GM13976 (cell line): ENCODE measurements around the gene RSU1.

Experiments
- DNase-seq: peaks from one replicate; pipeline ENCODE4 v3.0.0; 2012; ENCODE audit warnings: low spot score
- in situ Hi-C: fragments of 300-500 bp; cut with MboI; formaldehyde crosslinking; loops from one replicate; pipeline ENCODE4 v1.12.0; 2022; ENCODE audit warnings: low sequenced_read_pairs, mixed read lengths, inconsistent platforms; ENCODE audit not compliant: unreplicated experiment
- TF ChIP-seq, protein P1 (sequence below): IDR thresholded peaks from 2 replicates; pipeline ENCODE4 v1.5.1; 2012; ENCODE audit warnings: borderline replicate concordance, mild to moderate bottlenecking; ENCODE audit not compliant: insufficient read depth; ENCODE audit errors: extremely low read depth, missing control alignments, control extremely low read depth

RSU1 gene

DNA sequence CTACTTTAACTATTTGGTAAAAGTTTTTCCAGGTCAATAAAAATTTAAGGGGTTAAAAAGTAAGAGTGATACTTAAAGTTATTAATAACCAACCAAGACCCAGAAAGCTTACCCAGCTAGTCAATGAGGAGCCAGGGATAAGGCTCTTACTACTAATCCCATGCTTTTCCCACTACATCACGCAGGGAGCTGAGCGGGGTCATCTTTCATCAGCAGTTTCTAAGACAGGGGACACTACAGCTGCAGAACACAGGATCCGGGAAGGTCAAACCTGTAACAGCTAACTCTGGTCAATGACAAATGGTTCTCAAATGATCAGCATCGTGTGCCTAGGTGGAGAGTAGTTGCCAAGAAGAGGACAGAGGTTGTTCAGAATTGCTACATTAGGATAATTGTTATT, 65.1 kb downstream of the RSU1 start:
- DNase-seq = no peak
- TF ChIP-seq, protein P1, sequence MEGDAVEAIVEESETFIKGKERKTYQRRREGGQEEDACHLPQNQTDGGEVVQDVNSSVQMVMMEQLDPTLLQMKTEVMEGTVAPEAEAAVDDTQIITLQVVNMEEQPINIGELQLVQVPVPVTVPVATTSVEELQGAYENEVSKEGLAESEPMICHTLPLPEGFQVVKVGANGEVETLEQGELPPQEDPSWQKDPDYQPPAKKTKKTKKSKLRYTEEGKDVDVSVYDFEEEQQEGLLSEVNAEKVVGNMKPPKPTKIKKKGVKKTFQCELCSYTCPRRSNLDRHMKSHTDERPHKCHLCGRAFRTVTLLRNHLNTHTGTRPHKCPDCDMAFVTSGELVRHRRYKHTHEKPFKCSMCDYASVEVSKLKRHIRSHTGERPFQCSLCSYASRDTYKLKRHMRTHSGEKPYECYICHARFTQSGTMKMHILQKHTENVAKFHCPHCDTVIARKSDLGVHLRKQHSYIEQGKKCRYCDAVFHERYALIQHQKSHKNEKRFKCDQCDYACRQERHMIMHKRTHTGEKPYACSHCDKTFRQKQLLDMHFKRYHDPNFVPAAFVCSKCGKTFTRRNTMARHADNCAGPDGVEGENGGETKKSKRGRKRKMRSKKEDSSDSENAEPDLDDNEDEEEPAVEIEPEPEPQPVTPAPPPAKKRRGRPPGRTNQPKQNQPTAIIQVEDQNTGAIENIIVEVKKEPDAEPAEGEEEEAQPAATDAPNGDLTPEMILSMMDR = no peak
- in situ Hi-C loops = no loop called here

DNA sequence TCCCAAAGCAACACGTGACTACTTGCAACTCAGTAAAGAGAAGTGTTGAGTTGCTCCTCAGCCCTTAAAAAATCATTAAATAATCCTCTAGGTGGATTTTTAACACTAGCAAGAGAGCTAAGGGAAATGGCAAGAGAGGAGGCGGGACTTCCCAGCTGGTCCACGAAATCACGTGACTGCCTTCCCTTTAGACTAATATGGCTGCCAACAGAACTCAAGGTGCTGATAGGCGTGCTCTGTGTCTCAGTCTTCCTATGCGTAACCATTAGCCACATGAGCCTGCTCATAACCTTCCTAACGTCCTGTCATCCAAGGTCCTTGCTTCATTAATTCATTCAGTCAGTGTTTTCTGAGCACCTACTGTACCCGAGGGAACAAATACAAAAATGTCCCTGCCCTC, 66.0 kb downstream of the RSU1 start:
- DNase-seq = no peak
- in situ Hi-C loops = no loop called here
- TF ChIP-seq, protein P1 = no peak

DNA sequence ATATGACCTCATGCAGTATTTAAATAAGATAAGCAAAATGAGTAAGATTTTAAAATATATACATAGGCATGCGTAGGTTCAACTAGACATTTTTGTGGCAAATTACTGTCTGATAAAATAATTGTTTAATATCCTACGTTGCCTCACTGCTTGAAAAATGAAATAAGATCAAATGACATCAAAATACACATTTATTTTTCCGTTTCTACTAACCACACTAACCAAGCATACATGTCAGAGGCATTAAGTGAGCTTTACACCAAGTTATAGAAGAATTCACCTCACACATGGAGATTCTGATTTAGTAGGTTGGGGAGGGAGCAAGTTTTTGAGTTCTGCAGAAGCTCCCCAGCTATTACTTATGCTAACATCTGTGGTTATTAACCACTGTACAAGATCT, 66.8 kb downstream of the RSU1 start:
- TF ChIP-seq, protein P1 = no peak
- no peak for DNase-seq
- in situ Hi-C loops = no loop called here

DNA sequence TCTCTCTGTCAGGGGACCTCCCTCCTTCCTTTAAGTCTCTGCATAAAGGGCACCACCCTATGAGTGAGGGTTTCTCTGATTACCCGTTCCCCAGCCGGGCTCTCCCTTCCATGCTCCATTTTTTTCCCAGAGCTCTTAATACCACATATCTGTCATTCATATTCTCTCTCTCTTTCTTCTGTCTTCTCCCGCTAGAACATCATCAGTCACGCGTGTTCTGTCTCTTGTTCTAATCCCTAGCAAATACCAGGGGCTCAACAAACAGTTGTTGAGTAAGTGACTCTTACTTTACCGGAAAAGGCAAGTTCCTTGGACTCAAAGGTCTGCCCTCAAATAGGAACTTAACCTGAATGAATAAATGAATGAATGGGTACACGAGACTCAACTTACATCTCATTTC, 68.5 kb downstream of the RSU1 start:
- DNase-seq = no peak

DNA sequence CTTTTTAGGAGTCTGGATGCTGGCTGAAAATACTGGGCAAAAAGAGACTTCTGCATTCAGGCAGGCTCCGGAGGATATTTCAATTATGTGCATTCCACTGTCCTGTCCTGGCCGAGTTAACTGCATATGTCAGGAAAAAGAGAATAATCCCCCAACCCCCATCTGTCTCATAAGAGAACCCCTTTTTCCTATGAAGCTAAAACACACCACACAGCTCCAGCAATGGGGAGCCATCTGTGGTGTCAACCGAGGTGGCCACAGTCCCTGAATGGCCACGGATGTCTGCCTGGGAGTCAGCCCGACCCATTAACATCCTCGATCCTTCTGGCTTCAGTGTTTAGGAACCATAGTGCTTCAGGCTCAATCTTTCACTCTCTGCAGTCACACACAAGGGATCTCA, 70.4 kb downstream of the RSU1 start:
- TF ChIP-seq, protein P1 = no peak
- no peak for DNase-seq
- in situ Hi-C loops = no loop called here

More for the DNA sequence above, 68.5 kb downstream of the RSU1 start:
- in situ Hi-C loops = no loop called here
- TF ChIP-seq, protein P1 = no peak

DNA sequence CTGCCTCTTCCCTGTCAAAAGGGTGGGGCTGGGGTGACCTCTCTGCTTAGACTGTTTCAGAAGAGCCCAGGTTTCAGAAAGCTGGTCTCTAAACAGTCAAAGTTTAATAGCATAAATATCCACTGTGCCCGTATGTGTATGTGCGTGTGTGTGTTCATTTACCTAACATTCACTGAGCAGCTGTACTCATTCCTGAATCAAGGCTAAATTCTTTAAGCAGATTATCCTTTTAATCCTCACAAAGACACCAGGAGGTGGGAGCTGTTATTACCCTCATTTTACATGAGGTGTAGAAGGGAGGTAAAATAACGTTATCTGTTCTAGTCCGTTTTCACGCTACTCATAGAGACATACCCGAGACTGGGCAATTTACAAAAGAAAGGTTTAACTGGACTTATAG, 72.2 kb downstream of the RSU1 start:
- TF ChIP-seq, protein P1 = no peak
- in situ Hi-C loops = no loop called here
- DNase-seq = no peak
